Stomach smooth muscle (tissue), 2 donors: ENCODE measurements around the gene COL16A1.

Experiments used
- H3K27ac ChIP-seq: one replicate; pipeline ENCODE4 v1.7.0; 2013; ENCODE audit warnings: mild to moderate bottlenecking, low read length, inconsistent platforms
- H3K27me3 ChIP-seq, 2 donors: one replicate each; pipeline ENCODE4 v1.7.0; 2013; ENCODE audit warnings: low read length in 2 of 2; ENCODE audit not compliant: insufficient read depth in 2 of 2, control insufficient read depth in 1 of 2
- H3K36me3 ChIP-seq, 2 donors: one replicate each; pipeline ENCODE4 v1.7.0; 2013; ENCODE audit warnings: low read length in 2 of 2; ENCODE audit not compliant: control insufficient read depth in 2 of 2, insufficient read depth in 2 of 2
- H3K4me1 ChIP-seq: one replicate; pipeline ENCODE4 v1.7.0; 2013; ENCODE audit warnings: low read length; ENCODE audit not compliant: control insufficient read depth, insufficient read depth
- H3K4me3 ChIP-seq, 2 donors: one replicate each; pipeline ENCODE4 v1.7.0; 2013; ENCODE audit warnings: low read length in 2 of 2
- H3K9ac ChIP-seq, 2 donors: one replicate each; pipeline ENCODE4 v1.7.0; 2013; ENCODE audit warnings: low read length in 2 of 2, mild to moderate bottlenecking in 1 of 2
- H3K9me3 ChIP-seq, 2 donors: one replicate each; pipeline ENCODE4 v1.7.0; 2013; ENCODE audit warnings: low read length in 2 of 2; ENCODE audit not compliant: control insufficient read depth in 2 of 2
- donor health status: healthy.
- donor health status: Pancreatic carcinoma.

COL16A1 gene

GRCh38 chr1:31655756-31656155 lies 48.1 kb downstream of the COL16A1 start:
- no peaks in the 10 kb centered on the region for H3K27me3 ChIP-seq
- H3K36me3 ChIP-seq = peaks cover 28 to 51% of the 10 kb centered on the region in 2 donors
- H3K4me3 ChIP-seq = no peak overlapping the region
- H3K9me3 ChIP-seq = no peaks in the 10 kb centered on the region
- peaks cover 7% of the 10 kb centered on the region for H3K4me1 ChIP-seq
- H3K9ac ChIP-seq = no peak overlapping the region
- no peak overlapping the region for H3K27ac ChIP-seq

DNA sequence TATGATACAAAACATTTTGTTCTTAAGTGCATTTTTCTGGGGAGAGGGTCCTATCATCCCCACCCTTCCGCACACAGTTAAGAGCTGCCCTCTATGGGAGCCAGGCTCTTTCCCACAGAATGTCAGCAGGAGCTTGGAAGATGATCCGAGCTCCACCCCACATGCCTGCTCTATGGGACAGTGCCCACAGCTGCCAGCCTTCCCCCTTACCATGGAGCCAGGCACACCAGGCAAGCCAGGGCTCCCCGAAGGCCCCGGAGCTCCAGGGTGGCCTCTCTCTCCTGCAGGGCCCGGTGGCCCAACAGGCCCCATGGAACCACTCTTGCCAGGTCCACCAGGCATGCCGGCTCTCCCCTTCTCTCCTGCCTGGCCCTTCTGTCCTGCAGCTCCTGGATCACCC lies 48.7 kb downstream of the COL16A1 start:
- H3K27ac ChIP-seq = no peak overlapping the region
- no peaks in the 10 kb centered on the region for H3K27me3 ChIP-seq
- no peak overlapping the region for H3K9ac ChIP-seq
- no peaks in the 10 kb centered on the region for H3K9me3 ChIP-seq
- peaks cover 10% of the 10 kb centered on the region for H3K4me1 ChIP-seq
- peaks cover 26 to 49% of the 10 kb centered on the region in 2 donors for H3K36me3 ChIP-seq
- no peak overlapping the region for H3K4me3 ChIP-seq

- Histone ChIP-seq H3K9ac (no peak overlapping the region), H3K27ac (no peak overlapping the region), H3K27me3 (no peaks in the 10 kb centered on the region), H3K9me3 (no peaks in the 10 kb centered on the region), H3K36me3 (peaks cover 24 to 47% of the 10 kb centered on the region in 2 donors), H3K4me3 (no peak overlapping the region), H3K4me1 (peaks cover 13% of the 10 kb centered on the region)
Observed at GRCh38 chr1:31654474-31654776, 49.4 kb downstream of the COL16A1 start.

DNA sequence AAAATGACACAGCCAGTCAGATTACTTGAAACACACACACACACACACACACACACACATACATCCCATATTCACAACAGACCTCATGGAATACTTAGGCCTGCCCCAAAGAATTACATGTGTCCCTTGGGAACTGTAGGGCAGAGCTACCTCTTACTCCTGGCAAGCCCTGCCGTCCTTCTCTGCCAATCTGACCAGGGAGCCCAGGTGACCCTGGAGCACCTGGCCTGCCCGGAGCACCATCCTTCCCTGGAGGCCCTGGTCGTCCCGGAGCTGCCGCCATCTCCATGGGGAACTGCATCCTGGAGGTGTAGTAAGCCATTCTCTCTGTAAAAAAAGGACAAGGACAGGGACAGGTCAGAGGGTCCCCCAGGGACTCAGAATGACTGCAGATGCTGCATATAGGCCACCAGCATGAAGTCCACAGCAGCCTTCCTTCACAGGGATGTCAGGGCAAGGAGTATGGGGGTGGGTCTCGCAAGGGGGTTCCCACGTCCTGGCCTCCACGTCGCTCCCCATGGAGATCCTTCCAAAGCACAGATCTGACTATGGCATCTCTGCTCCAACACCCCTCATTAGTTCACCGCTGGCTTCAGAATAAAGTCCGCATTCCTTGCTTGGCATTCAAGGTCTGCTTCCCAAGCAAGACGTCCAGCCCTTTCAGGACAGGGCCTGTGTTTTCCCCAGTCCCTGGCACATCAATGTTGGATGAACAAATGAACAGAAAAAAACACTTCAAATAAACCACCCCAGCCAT lies 49.9 kb downstream of the COL16A1 start:
- Histone ChIP-seq H3K36me3 (peaks cover 24 to 45% of the 10 kb centered on the region in 2 donors), H3K4me1 (peaks cover 13% of the 10 kb centered on the region), H3K4me3 (no peak overlapping the region), H3K27me3 (no peaks in the 10 kb centered on the region), H3K9me3 (no peaks in the 10 kb centered on the region), H3K9ac (no peak overlapping the region), H3K27ac (no peak overlapping the region)

GRCh38 chr1:31652891-31653499 lies 50.8 kb downstream of the COL16A1 start:
- Histone ChIP-seq H3K9me3 (no peaks in the 10 kb centered on the region), H3K27ac (no peak overlapping the region), H3K9ac (no peak overlapping the region), H3K4me3 (no peak overlapping the region), H3K27me3 (no peaks in the 10 kb centered on the region), H3K4me1 (peaks cover 13% of the 10 kb centered on the region), H3K36me3 (peaks cover 17 to 40% of the 10 kb centered on the region in 2 donors)

- peak overlapping the region; percentile 49 for H3K27ac ChIP-seq
- no peak overlapping the region for H3K4me3 ChIP-seq
- no peaks in the 10 kb centered on the region for H3K27me3 ChIP-seq
- H3K36me3 ChIP-seq = peaks cover 14 to 34% of the 10 kb centered on the region in 2 donors
- H3K9me3 ChIP-seq = no peaks in the 10 kb centered on the region
- no peak overlapping the region for H3K9ac ChIP-seq
- peaks cover 13% of the 10 kb centered on the region for H3K4me1 ChIP-seq
Observed at GRCh38 chr1:31651766-31652165, 52.1 kb downstream of the COL16A1 start.

DNA sequence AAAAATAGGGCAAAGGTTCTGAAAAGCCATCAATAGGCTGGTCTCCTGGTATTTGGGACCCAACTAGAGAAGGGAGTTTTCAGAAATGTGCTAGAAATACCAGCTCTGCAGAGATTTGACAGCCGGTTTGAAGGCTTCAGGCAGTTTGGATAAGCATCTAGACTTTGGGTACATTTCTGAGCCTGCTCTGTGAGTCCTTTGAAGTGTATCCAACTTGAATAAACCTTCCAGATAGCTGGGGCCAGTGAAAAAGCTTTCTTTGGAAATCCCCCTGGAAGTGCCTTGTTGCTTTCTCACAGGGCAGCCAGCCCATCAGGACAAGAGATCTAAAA lies 52.8 kb downstream of the COL16A1 start:
- Histone ChIP-seq H3K27me3 (no peaks in the 10 kb centered on the region), H3K9me3 (no peaks in the 10 kb centered on the region), H3K4me3 (no peak overlapping the region), H3K4me1 (peaks cover 13% of the 10 kb centered on the region), H3K9ac (no peak overlapping the region), H3K36me3 (peaks cover 11 to 31% of the 10 kb centered on the region in 2 donors), H3K27ac (peak overlapping the region; percentile 49)

DNA sequence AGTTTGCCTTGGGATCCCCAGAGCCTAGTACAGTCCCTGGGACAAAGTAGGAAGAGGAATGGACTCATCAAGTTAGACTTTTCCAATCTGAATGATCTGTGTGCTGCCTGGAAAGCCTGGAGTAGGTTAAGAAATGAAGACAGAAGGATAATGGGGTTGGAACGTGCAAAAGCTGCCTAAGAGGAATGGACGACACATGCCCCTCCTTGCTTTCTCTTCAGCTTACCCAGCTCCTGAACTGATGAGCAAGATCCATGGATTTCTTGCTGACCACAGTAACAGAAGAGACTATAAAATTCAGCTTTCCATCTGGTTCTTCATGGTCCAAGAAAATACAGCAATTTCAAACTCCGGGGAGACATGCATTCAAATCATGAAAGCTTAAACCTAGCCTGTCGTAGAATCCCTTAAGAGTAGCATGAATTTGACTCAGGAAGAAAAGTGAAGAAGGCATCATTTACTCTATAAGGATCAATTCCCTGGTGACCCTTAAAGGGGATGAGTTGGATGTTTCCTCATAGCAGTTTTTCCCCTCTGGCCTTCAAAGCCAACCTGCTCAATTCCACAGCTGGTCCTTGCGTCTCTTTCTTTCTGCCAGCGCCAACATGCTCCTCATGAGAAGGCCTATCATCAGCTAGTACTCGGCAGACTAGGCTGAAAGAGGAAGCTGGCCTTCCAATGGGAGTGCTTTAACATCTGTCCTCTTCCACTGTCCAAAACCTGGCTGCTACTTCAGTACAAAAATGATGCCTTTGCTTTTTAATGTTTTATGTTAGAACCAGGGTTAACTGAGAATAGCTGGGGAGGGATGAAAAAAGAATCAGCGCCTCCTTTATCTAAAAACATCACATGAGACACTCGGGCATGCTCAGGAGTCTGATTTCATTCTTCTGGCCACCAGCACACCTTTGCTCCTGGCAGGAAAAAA lies 53.4 kb downstream of the COL16A1 start:
- Histone ChIP-seq H3K27me3 (no peaks in the 10 kb centered on the region), H3K9me3 (no peaks in the 10 kb centered on the region), H3K36me3 (peaks cover 6 to 26% of the 10 kb centered on the region in 2 donors), H3K4me3 (no peak overlapping the region), H3K27ac (peak overlapping the region; percentile 49), H3K9ac (no peak overlapping the region), H3K4me1 (peaks cover 17% of the 10 kb centered on the region)

DNA sequence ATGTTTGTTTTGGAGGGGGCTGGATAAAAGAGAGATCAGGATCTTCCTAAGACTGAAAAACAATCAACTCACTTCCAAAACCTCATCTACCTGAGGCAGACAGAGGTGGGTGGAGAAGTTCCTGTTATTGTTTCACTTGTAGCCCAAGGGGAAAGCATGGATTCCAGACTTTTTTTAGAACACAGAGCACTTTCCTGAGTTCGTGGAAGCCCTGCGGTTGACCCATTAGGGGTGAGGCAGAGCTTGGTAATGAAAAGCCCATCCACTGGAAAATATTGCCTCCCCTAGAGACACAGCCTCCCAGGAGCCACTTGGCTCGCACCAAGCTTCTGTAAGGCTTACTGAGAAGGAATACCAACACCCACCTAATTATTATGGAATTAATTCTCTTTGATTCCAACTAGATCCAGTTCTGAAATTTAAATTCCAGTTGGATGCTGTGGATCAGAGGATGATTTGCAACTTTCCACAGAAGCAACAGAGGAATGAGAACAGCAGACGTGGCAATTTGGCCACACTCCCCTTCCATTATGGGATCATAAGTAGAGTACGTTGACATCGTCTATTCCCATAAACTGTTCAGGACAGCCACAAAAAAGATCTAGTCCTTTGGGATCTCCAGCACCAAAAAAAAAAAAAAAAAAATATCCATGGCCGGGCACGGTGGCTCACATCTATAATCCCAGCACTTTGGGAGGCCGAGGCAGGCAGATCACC lies 55.0 kb downstream of the COL16A1 start:
- no peaks in the 10 kb centered on the region for H3K9me3 ChIP-seq
- H3K4me1 ChIP-seq = peaks cover 25% of the 10 kb centered on the region
- H3K36me3 ChIP-seq = peaks cover 6 to 15% of the 10 kb centered on the region in 2 donors
- H3K9ac ChIP-seq = no peak overlapping the region
- no peak overlapping the region for H3K4me3 ChIP-seq
- H3K27ac ChIP-seq = no peak overlapping the region
- H3K27me3 ChIP-seq = no peaks in the 10 kb centered on the region

DNA sequence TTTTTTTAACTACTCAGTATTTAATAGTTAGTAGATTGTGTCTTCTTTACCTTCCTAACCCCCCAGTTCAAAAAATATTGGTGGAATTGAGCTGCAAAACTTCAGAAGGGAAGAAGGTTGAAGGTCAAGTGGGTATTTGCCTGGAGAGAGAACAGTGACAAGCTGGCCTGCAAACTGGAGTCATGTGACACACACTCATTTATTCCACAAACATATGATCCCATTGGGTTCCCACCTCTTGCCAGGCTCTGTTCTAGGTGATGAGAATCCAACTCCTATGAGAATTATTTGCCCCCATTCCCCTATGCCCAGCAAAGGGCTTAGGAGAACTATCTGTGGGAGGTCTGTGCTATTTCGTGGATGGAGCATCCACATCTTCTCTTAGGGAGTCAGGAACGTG lies 55.6 kb downstream of the COL16A1 start:
- Histone ChIP-seq H3K27ac (no peak overlapping the region), H3K27me3 (no peaks in the 10 kb centered on the region), H3K4me1 (peaks cover 31% of the 10 kb centered on the region), H3K36me3 (peaks cover 3 to 10% of the 10 kb centered on the region in 2 donors), H3K4me3 (no peak overlapping the region), H3K9me3 (no peaks in the 10 kb centered on the region), H3K9ac (no peak overlapping the region)
